ENCODE measurements around the gene LSP1.

GRCh38 chr11:1926156-1927025 lies 73.5 kb downstream of the LSP1 start:
- no peak for TF ChIP-seq GATA2 (IDR thresholded peaks at IDR 0.05; ENCODE audit: low read depth, low read length)
- no peak for TF ChIP-seq GATA3 (IDR thresholded peaks at IDR 0.05; ENCODE audit: low read depth, low read length)
